Measurements from ENCODE around the gene SORBS2. TPM values are rescaled to one million over a fixed set of nuclear protein-coding genes. Genes with fewer than 3 reads are reported as not detected.
"Not testable (repeated sequence)": the region's sequence is repeated elsewhere in the genome, so short reads cannot be mapped to it uniquely, and the experiment has no call there.

SORBS2 gene, protein sequence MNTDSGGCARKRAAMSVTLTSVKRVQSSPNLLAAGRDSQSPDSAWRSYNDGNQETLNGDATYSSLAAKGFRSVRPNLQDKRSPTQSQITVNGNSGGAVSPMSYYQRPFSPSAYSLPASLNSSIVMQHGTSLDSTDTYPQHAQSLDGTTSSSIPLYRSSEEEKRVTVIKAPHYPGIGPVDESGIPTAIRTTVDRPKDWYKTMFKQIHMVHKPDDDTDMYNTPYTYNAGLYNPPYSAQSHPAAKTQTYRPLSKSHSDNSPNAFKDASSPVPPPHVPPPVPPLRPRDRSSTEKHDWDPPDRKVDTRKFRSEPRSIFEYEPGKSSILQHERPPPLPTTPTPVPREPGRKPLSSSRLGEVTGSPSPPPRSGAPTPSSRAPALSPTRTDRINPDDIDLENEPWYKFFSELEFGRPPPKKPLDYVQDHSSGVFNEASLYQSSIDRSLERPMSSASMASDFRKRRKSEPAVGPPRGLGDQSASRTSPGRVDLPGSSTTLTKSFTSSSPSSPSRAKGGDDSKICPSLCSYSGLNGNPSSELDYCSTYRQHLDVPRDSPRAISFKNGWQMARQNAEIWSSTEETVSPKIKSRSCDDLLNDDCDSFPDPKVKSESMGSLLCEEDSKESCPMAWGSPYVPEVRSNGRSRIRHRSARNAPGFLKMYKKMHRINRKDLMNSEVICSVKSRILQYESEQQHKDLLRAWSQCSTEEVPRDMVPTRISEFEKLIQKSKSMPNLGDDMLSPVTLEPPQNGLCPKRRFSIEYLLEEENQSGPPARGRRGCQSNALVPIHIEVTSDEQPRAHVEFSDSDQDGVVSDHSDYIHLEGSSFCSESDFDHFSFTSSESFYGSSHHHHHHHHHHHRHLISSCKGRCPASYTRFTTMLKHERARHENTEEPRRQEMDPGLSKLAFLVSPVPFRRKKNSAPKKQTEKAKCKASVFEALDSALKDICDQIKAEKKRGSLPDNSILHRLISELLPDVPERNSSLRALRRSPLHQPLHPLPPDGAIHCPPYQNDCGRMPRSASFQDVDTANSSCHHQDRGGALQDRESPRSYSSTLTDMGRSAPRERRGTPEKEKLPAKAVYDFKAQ (N-terminal part only)
- not detected for total RNA-seq
- polyA plus RNA-seq: not detected

DNA sequence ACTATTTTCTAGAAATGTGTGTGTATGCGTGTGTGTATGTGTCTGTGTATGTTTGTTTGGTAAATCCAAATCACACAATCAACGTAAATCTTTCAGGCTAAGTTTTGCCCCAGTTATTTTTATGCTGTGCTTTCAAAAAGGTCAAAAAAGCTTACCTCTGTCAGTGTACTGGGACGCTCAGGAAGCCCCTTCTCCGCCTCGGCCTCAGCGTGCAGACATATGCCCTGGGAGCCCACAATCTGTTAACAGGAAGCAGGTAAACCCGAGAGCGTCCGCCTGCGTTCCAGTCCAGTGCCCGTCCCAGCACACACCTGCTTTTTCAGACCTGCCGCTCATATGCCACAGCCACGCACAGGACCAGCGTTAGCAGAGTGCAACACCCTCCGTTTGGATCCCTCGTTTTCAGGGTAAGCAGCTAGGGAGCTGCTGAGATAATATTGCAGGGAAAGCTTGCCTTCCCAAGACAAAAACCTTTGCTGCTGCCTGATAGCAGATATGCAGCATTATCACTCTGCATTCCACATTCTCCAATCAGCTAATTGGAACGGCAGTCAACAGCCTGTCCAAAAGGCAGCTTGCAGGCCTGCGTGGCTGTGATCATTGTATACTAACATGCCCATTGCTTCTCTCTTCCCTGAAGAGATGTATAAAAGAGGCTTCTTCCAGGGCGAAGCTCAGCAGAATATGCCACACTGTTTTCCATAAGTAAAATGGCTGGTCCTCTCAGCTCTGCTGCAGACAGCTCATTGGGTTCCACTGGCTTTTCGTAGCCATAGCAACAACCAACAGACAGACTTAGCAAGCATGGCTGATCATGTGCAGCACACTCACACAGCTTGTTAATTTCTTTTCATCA is at the start of gene SORBS2:
TSS of gene SORBS2 (minus strand) at position 686 of the 856 bp plus-strand sequence. CDS start 121,623 bp downstream, outside the sequence.
- POLR2A ChIA-PET (ENCODE audit: partially characterized antibody): no interaction called here

DNA sequence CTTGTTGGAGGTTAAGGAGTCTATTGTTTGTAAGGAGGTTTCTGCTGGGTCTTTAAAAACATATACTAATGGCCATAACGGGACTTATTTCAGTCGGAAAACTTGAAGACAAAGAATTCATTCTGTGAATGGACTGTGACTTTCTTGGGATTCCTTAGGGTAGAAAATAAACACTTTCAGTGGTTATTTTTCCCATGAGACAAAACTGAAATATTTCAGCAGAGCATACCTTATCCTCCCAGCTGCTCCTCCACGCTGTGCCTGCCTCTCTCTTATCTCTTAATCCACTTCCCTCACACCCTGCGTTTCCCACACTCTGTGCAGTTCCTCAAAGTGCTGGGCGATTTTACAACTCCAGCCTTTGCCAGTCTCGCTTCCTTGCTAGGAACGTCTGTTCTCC is 47.1 kb upstream of the SORBS2 start:
- Mint-ChIP-seq H3K9me3 (peaks cover 0 to 30% (median 13%) of the 10 kb centered on the region in 8 donors), H3K4me3 (no peak overlapping the region), H3K27me3 (peaks cover 3 to 6% of the 10 kb centered on the region in 2 donors), H3K4me1 (no peaks in the 10 kb centered on the region), H3K27ac (peak overlapping the region in 1 of 7 donors; percentile 63), H3K36me3 (no peaks in the 10 kb centered on the region)
- H3K4me1 ChIP-seq (ENCODE audit: insufficient read depth, low read length): no peaks in the 10 kb centered on the region
- intact Hi-C loops (cut with micrococcal nuclease): no loop called here
- POLR2A ChIA-PET (ENCODE audit: partially characterized antibody): no interaction called here
- no peaks in the 10 kb centered on the region for H3K9me3 ChIP-seq (ENCODE audit: control insufficient read depth in 1 of 2, low read length in 2 of 2)
- H3K4me3 ChIP-seq (ENCODE audit: low read length in 2 of 2): no peak overlapping the region
- H3K36me3 ChIP-seq (ENCODE audit: insufficient read depth, low read length): no peaks in the 10 kb centered on the region
- no peaks in the 10 kb centered on the region for H3K27me3 ChIP-seq (ENCODE audit: insufficient read depth, low read length)
- CTCF ChIA-PET (ENCODE audit: partially characterized antibody): no interaction called here
- no peak for DNase-seq
- no peak overlapping the region for H3K27ac ChIP-seq (ENCODE audit: low read depth, low read length)

More for the DNA sequence above, at the start of gene SORBS2:
- DNase-seq: no peak
- H3K4me3 ChIP-seq (ENCODE audit: low read length in 2 of 2): no peak within 1 kb of the TSS
- CTCF ChIA-PET (ENCODE audit: partially characterized antibody): no interaction called here
- no peaks in the 10 kb centered on the region for H3K27me3 ChIP-seq (ENCODE audit: insufficient read depth, low read length)
- Mint-ChIP-seq H3K27me3 (peaks cover 11 to 16% of the 10 kb centered on the region in 2 donors), H3K36me3 (no peaks in the 10 kb centered on the region), H3K4me1 (peaks cover 0 to 3% (median 0%) of the 10 kb centered on the region in 4 donors), H3K9me3 (no peaks in the 10 kb centered on the region), H3K4me3 (peak within 1 kb of the TSS in 1 of 8 donors; percentile 4), H3K27ac (no peak within 1 kb of the TSS)
- H3K4me1 ChIP-seq (ENCODE audit: insufficient read depth, low read length): no peaks in the 10 kb centered on the region
- no peaks in the 10 kb centered on the region for H3K9me3 ChIP-seq (ENCODE audit: control insufficient read depth in 1 of 2, low read length in 2 of 2)
- H3K36me3 ChIP-seq (ENCODE audit: insufficient read depth, low read length): no peaks in the 10 kb centered on the region
- H3K27ac ChIP-seq (ENCODE audit: low read depth, low read length): no peak within 1 kb of the TSS
- intact Hi-C loops (cut with micrococcal nuclease): no loop called here

DNA sequence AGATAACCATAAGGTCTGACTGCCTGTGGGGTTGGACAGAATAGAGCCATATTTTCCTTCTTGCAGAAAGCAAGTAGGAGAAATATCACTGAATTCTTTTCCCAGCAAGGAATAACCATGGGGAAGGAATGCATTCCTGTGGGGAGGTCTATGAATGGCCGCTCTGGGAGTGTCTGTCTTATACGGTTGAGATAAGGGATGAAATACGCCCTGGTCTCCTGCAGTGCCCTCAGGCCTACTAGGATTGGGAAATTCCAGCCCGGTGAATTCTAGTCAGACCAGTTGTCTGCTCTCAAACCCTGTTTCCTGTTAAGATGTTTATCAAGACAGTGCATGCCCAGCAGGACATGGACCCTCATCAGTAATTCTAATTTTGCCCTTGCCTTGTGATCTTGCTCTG is 45.6 kb upstream of the SORBS2 start:
- H3K4me1 ChIP-seq (ENCODE audit: insufficient read depth, low read length); H3K27ac Mint-ChIP-seq; POLR2A ChIA-PET (ENCODE audit: partially characterized antibody); H3K27me3 Mint-ChIP-seq; H3K4me1 Mint-ChIP-seq; DNase-seq; intact Hi-C loops (cut with micrococcal nuclease); H3K36me3 Mint-ChIP-seq; H3K27me3 ChIP-seq (ENCODE audit: insufficient read depth, low read length); CTCF ChIA-PET (ENCODE audit: partially characterized antibody); H3K9me3 ChIP-seq (ENCODE audit: control insufficient read depth in 1 of 2, low read length in 2 of 2); H3K4me3 Mint-ChIP-seq; H3K36me3 ChIP-seq (ENCODE audit: insufficient read depth, low read length); H3K27ac ChIP-seq (ENCODE audit: low read depth, low read length); H3K4me3 ChIP-seq (ENCODE audit: low read length in 2 of 2): not testable (repeated sequence)
- H3K9me3 Mint-ChIP-seq: peaks cover 0 to 30% (median 14%) of the 10 kb centered on the region in 8 donors

DNA sequence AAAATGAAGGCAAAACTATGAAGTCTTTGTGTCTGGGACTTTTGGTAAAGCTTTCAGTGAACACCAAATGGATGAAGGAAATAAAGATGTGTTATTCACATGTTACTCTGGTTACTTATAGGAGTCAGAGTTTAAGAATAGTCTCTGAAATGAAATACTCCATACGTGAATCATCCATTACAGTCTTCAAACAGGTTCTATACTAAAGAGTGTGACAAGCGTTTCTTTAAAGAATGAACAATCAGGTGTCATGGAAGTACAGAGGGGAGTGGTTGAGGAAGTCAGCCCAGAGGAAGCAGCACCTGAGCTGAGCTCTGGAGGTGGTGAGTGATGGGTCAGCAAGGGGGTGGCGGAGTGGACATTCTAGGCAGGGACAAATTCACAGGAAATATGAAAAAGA is 41.8 kb upstream of the SORBS2 start:
- Histone ChIP-seq H3K27ac (ENCODE audit: low read depth, low read length) (no peak overlapping the region), H3K4me1 (ENCODE audit: insufficient read depth, low read length) (no peaks in the 10 kb centered on the region), H3K4me3 (ENCODE audit: low read length in 2 of 2) (no peak overlapping the region), H3K9me3 (ENCODE audit: control insufficient read depth in 1 of 2, low read length in 2 of 2) (no peaks in the 10 kb centered on the region), H3K36me3 (ENCODE audit: insufficient read depth, low read length) (no peaks in the 10 kb centered on the region), H3K27me3 (ENCODE audit: insufficient read depth, low read length) (no peaks in the 10 kb centered on the region)
- H3K27ac Mint-ChIP-seq: no peak overlapping the region
- H3K27me3 Mint-ChIP-seq: peaks cover 2 to 6% of the 10 kb centered on the region in 2 donors
- no peaks in the 10 kb centered on the region for H3K36me3 Mint-ChIP-seq
- POLR2A ChIA-PET (ENCODE audit: partially characterized antibody): no interaction called here
- intact Hi-C loops (cut with micrococcal nuclease): no loop called here
- no peaks in the 10 kb centered on the region for H3K4me1 Mint-ChIP-seq
- peaks cover 0 to 22% (median 12%) of the 10 kb centered on the region in 8 donors for H3K9me3 Mint-ChIP-seq
- no peak overlapping the region for H3K4me3 Mint-ChIP-seq
- CTCF ChIA-PET (ENCODE audit: partially characterized antibody): no interaction called here
- DNase-seq: no peak

DNA sequence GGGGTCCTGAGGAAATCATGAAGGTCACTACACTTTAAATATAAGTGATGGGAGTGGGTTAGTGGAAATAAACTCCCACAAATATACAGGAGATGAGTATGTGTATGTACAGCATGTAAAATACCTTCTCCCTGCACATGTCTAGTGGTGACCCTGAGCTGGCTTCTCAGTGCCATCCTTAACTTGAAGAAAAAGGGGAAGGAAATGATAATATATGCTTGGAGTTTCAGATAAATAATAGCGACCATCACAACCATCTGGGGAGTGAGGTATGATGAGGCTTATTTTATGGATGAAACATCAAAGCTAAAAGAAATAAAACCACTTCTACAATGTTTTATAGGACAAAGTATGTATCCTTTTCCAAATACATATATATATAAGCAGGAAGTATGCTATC is 41.0 kb upstream of the SORBS2 start:
- DNase-seq: no peak
- POLR2A ChIA-PET (ENCODE audit: partially characterized antibody): no interaction called here
- H3K4me3 Mint-ChIP-seq: no peak overlapping the region
- Histone ChIP-seq H3K9me3 (ENCODE audit: control insufficient read depth in 1 of 2, low read length in 2 of 2) (no peaks in the 10 kb centered on the region), H3K27ac (ENCODE audit: low read depth, low read length) (no peak overlapping the region), H3K27me3 (ENCODE audit: insufficient read depth, low read length) (no peaks in the 10 kb centered on the region), H3K4me3 (ENCODE audit: low read length in 2 of 2) (no peak overlapping the region), H3K36me3 (ENCODE audit: insufficient read depth, low read length) (no peaks in the 10 kb centered on the region), H3K4me1 (ENCODE audit: insufficient read depth, low read length) (no peaks in the 10 kb centered on the region)
- no peaks in the 10 kb centered on the region for H3K36me3 Mint-ChIP-seq
- H3K9me3 Mint-ChIP-seq: peaks cover 0 to 15% (median 5%) of the 10 kb centered on the region in 8 donors
- no peak overlapping the region for H3K27ac Mint-ChIP-seq
- H3K4me1 Mint-ChIP-seq: no peaks in the 10 kb centered on the region
- intact Hi-C loops (cut with micrococcal nuclease): no loop called here
- peaks cover 2 to 6% of the 10 kb centered on the region in 2 donors for H3K27me3 Mint-ChIP-seq
- CTCF ChIA-PET (ENCODE audit: partially characterized antibody): no interaction called here

DNA sequence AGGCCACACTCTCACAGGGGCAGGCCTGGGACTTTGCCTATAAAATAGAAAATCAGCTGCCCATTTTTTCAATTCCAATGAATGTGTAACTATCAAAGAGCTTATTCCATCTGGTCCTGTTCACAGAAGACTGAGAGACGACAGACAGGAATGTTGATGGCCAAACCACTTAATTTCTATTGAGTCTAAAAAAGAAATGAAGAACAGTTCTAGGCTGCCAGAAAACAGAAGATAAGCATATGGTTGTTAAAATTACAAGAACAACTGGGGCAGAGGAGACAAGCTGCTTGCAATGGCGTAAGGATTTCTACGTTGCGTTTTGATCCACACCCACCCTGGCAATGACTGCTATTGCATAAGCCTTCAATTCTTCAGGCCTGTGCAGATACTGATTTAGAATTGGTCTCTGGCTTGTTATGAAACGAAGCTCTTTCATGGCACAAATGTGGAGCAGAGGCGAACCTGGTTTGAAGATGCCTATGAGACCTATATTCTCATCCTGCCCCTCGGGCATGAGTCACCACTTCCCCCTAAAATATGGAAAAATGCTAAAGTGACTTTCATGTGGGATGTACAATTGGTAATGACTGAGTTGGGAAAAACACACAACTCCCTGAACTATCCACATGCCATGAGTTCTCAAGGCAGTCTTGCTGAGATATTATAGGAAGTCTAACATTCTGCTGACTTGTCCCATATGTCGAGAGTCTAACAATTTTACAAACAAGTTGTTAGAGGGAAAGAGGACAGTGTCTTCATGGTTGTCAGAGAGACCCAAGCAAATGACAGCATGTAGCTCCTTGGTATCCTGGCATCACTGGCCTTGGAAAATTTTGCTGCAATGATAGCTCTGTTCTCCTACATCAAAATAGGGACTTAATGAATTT is 37.9 kb upstream of the SORBS2 start:
- intact Hi-C loops (cut with micrococcal nuclease): no loop called here
- Mint-ChIP-seq H3K27me3 (peaks cover 2 to 6% of the 10 kb centered on the region in 2 donors), H3K4me3 (no peak overlapping the region), H3K36me3 (no peaks in the 10 kb centered on the region), H3K27ac (no peak overlapping the region), H3K9me3 (peaks cover 0 to 7% (median 0%) of the 10 kb centered on the region in 8 donors), H3K4me1 (no peaks in the 10 kb centered on the region)
- DNase-seq: no peak
- CTCF ChIA-PET (ENCODE audit: partially characterized antibody): no interaction called here
- no peak overlapping the region for H3K4me3 ChIP-seq (ENCODE audit: low read length in 2 of 2)
- H3K36me3 ChIP-seq (ENCODE audit: insufficient read depth, low read length): no peaks in the 10 kb centered on the region
- H3K27ac ChIP-seq (ENCODE audit: low read depth, low read length): no peak overlapping the region
- H3K9me3 ChIP-seq (ENCODE audit: control insufficient read depth in 1 of 2, low read length in 2 of 2): no peaks in the 10 kb centered on the region
- H3K27me3 ChIP-seq (ENCODE audit: insufficient read depth, low read length): no peaks in the 10 kb centered on the region
- no peaks in the 10 kb centered on the region for H3K4me1 ChIP-seq (ENCODE audit: insufficient read depth, low read length)
- POLR2A ChIA-PET (ENCODE audit: partially characterized antibody): no interaction called here

Measured in CD4-positive, alpha-beta memory T cell (primary cell).